ENCODE data around the gene HAUS8.

DNA sequence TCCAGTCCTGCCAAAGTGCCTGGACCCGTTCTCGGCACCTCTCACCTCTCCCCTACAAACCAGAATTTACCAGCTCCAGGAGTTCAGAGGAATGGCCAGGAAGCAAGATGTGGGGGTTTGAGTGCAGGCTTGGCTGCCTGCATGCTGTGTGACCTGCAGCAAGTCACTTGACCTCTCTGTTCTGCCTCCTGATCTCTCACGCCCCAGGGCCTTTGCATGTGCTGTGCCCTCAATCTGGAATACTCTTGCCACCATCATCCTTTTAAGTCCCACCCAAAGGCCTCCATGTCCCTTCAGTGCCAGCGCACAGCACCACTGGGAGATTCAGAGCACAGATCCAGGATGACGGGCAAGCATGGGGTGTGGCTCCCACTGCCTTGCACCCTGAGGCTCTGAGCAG is 43.7 kb upstream of the HAUS8 start:
- TF ChIP-seq CTCF (IDR thresholded peaks at IDR 0.05) (no peak), POLR2A (IDR thresholded peaks at IDR 0.05) (no peak)
